Skin epidermis (tissue), 12 donors: ENCODE results near the gene CTNNA3.

Source experiments
- H3K27ac ChIP-seq, 21 experiments: fragments of 200-600 bp; sonication (generic) in 11 of 21; one replicate each; pipeline ENCODE4 v1.5.0; 2020; ENCODE audit warnings: mild to moderate bottlenecking in 3 of 21, inconsistent platforms in 2 of 21, moderate library complexity in 2 of 21
- H3K4me3 ChIP-seq, 7 experiments: fragments of 200-600 bp; sonication (generic) in 2 of 7; one replicate each; pipeline ENCODE4 v1.5.0; 2020; ENCODE audit warnings: inconsistent platforms in 2 of 7, mild to moderate bottlenecking in 2 of 7, moderate library complexity in 1 of 7

Gene CTNNA3

GRCh38 chr10:66252986-66253385 lies 1443.0 kb downstream of the CTNNA3 start:
- no peak overlapping the region for H3K4me3 ChIP-seq
- no peak overlapping the region for H3K27ac ChIP-seq

GRCh38 chr10:66246177-66246576 lies 1449.8 kb downstream of the CTNNA3 start:
- Histone ChIP-seq H3K4me3 (no peak overlapping the region), H3K27ac (no peak overlapping the region)

- Histone ChIP-seq H3K27ac (no peak overlapping the region), H3K4me3 (no peak overlapping the region)
These were observed 1451.0 kb downstream of the CTNNA3 start for GRCh38 chr10:66244953-66245352.

GRCh38 chr10:66242885-66243284 lies 1453.1 kb downstream of the CTNNA3 start:
- H3K4me3 ChIP-seq, result no peak overlapping the region
- no peak overlapping the region for H3K27ac ChIP-seq

GRCh38 chr10:66239062-66239461 lies 1456.9 kb downstream of the CTNNA3 start:
- Histone ChIP-seq H3K27ac (no peak overlapping the region), H3K4me3 (no peak overlapping the region)

GRCh38 chr10:66238343-66238742 lies 1457.7 kb downstream of the CTNNA3 start:
- Histone ChIP-seq H3K27ac (no peak overlapping the region), H3K4me3 (no peak overlapping the region)

- H3K4me3 ChIP-seq, result no peak overlapping the region
- no peak overlapping the region for H3K27ac ChIP-seq
These were observed 1461.1 kb downstream of the CTNNA3 start for GRCh38 chr10:66234872-66235271.

- no peak overlapping the region for H3K27ac ChIP-seq
- H3K4me3 ChIP-seq, result no peak overlapping the region
These were observed 1467.1 kb downstream of the CTNNA3 start for GRCh38 chr10:66228887-66229286.

- Histone ChIP-seq H3K4me3 (no peak overlapping the region), H3K27ac (no peak overlapping the region)
These were observed 1472.3 kb downstream of the CTNNA3 start for GRCh38 chr10:66223656-66224055.

- no peak overlapping the region for H3K4me3 ChIP-seq
- H3K27ac ChIP-seq, result no peak overlapping the region
These were observed 1473.4 kb downstream of the CTNNA3 start for GRCh38 chr10:66222462-66223046.

- H3K27ac ChIP-seq, result no peak overlapping the region
- no peak overlapping the region for H3K4me3 ChIP-seq
These were observed 1476.9 kb downstream of the CTNNA3 start for GRCh38 chr10:66218981-66219587.

- H3K4me3 ChIP-seq, result no peak overlapping the region
These were observed 1477.7 kb downstream of the CTNNA3 start for GRCh38 chr10:66218289-66218688.

GRCh38 chr10:66215920-66216319 lies 1480.1 kb downstream of the CTNNA3 start:
- Histone ChIP-seq H3K4me3 (no peak overlapping the region), H3K27ac (no peak overlapping the region)

More at GRCh38 chr10:66218289-66218688, 1477.7 kb downstream of the CTNNA3 start:
- H3K27ac ChIP-seq, result no peak overlapping the region

- Histone ChIP-seq H3K27ac (no peak overlapping the region), H3K4me3 (no peak overlapping the region)
These were observed 1481.1 kb downstream of the CTNNA3 start for GRCh38 chr10:66214721-66215404.

GRCh38 chr10:66209025-66209424 lies 1487.0 kb downstream of the CTNNA3 start:
- no peak overlapping the region for H3K27ac ChIP-seq

GRCh38 chr10:66204838-66205237 lies 1491.2 kb downstream of the CTNNA3 start:
- Histone ChIP-seq H3K4me3 (no peak overlapping the region), H3K27ac (no peak overlapping the region)

More at GRCh38 chr10:66209025-66209424, 1487.0 kb downstream of the CTNNA3 start:
- no peak overlapping the region for H3K4me3 ChIP-seq

- no peak overlapping the region for H3K4me3 ChIP-seq
- no peak overlapping the region for H3K27ac ChIP-seq
These were observed 1493.9 kb downstream of the CTNNA3 start for GRCh38 chr10:66202101-66202500.

GRCh38 chr10:66192162-66192831 lies 1503.7 kb downstream of the CTNNA3 start:
- H3K4me3 ChIP-seq, result no peak overlapping the region

GRCh38 chr10:66190413-66190812 lies 1505.6 kb downstream of the CTNNA3 start:
- Histone ChIP-seq H3K27ac (no peak overlapping the region), H3K4me3 (no peak overlapping the region)

More at GRCh38 chr10:66192162-66192831, 1503.7 kb downstream of the CTNNA3 start:
- H3K27ac ChIP-seq, result no peak overlapping the region

GRCh38 chr10:66189271-66189670 lies 1506.7 kb downstream of the CTNNA3 start:
- Histone ChIP-seq H3K4me3 (no peak overlapping the region), H3K27ac (no peak overlapping the region)
